Endometrial microvascular endothelial cells (primary cell): ENCODE results near the gene RASA3. TPM values are rescaled to one million over a fixed set of nuclear protein-coding genes. Genes with fewer than 3 reads are reported as not detected.

Experiments used
- in situ Hi-C: cut with HindIII; loops from 2 replicates; pipeline ENCODE4 v1.10.0; 2017; ENCODE audit warnings: low sequenced_read_pairs, low pct_unique_long_range_greater_than_20kb; ENCODE audit errors: inconsistent ontology term
- total RNA-seq: library from RNA; depleted of rRNA; stranded (reverse); fragments of >200 nt; gene quantifications from one replicate; pipeline ENCODE4 v1.2.3, GENCODE V29; 2015; ENCODE audit errors: inconsistent ontology term

Gene RASA3
- total RNA-seq, 1 donor from 2014 or later: 56.0 TPM

- in situ Hi-C loops: no loop called here
These were observed 184.2 kb downstream of the RASA3 start for GRCh38 chr13:113948034-113948742.

GRCh38 chr13:113947311-113948033 is 185.0 kb downstream of the RASA3 start:
- in situ Hi-C loops: no loop called here

- in situ Hi-C loops: no loop called here
These were observed 185.8 kb downstream of the RASA3 start for GRCh38 chr13:113946409-113947181.

- in situ Hi-C loops: no loop called here
These were observed 186.5 kb downstream of the RASA3 start for GRCh38 chr13:113945857-113946408.

- in situ Hi-C loops: no loop called here
These were observed 188.4 kb downstream of the RASA3 start for GRCh38 chr13:113943821-113944565.

- in situ Hi-C loops: no loop called here
These were observed 189.8 kb downstream of the RASA3 start for GRCh38 chr13:113942591-113943103.

GRCh38 chr13:113941571-113942191 is 190.7 kb downstream of the RASA3 start:
- in situ Hi-C loops: no loop called here

- in situ Hi-C loops: no loop called here
These were observed 192.5 kb downstream of the RASA3 start for GRCh38 chr13:113939944-113940297.

GRCh38 chr13:113939129-113939943 is 193.1 kb downstream of the RASA3 start:
- in situ Hi-C loops: no loop called here

- in situ Hi-C loops: no loop called here
These were observed 193.7 kb downstream of the RASA3 start for GRCh38 chr13:113938716-113939115.

GRCh38 chr13:113938246-113938645 is 194.2 kb downstream of the RASA3 start:
- in situ Hi-C loops: no loop called here

GRCh38 chr13:113937527-113938180 is 194.8 kb downstream of the RASA3 start:
- in situ Hi-C loops: no loop called here

- in situ Hi-C loops: no loop called here
These were observed 195.3 kb downstream of the RASA3 start for GRCh38 chr13:113937073-113937472.

GRCh38 chr13:113936166-113936965 is 196.1 kb downstream of the RASA3 start:
- in situ Hi-C loops: no loop called here

- in situ Hi-C loops: no loop called here
These were observed 197.2 kb downstream of the RASA3 start for GRCh38 chr13:113935001-113935844.
